ENCODE data around the gene ALDOC. TPM values are rescaled to one million over a fixed set of nuclear protein-coding genes. Genes with fewer than 3 reads are reported as not detected.
"Not testable (repeated sequence)": the region's sequence is repeated elsewhere in the genome, so short reads cannot be mapped to it uniquely, and the experiment has no call there.

The ALDOC gene
- total RNA-seq, 1 experiment from 2014 or later: 6.0 TPM

GRCh38 chr17:28613931-28614381 is 37.3 kb upstream of the ALDOC start, which contains the start of gene RSKR:
Gene RSKR, minus strand, starts transcription at chr17:28614185. Its CDS starts 24 bp downstream, at chr17:28614161.
- Mint-ChIP-seq H3K27me3 (ENCODE audit: insufficient read depth, unreplicated experiment) (no peaks in the 10 kb centered on the region), H3K4me1 (ENCODE audit: insufficient read depth, unreplicated experiment) (no peaks in the 10 kb centered on the region), H3K4me3 (ENCODE audit: unreplicated experiment) (no peak within 1 kb of the TSS), H3K9me3 (ENCODE audit: unreplicated experiment) (no peaks in the 10 kb centered on the region), H3K36me3 (ENCODE audit: insufficient read depth, unreplicated experiment) (peaks cover 67% of the 10 kb centered on the region), H3K27ac (ENCODE audit: low read depth, unreplicated experiment) (no peak within 1 kb of the TSS)
- intact Hi-C loops (cut with micrococcal nuclease): loop anchor here (1.0 kb wide), 1 partner anchor 120 kb away; no protein-coding TSS in a partner anchor
- ChIA-PET CTCF (interaction anchor here (0.6 to 1.1 kb wide), 4 partner anchors 8 to 26 kb away, joined by 3 to 4 read pairs (median 4); no protein-coding TSS in a partner anchor), POLR2A (no interaction called here)
- no peak for DNase-seq (ENCODE audit: unreplicated experiment)
- no peak for TF ChIP-seq CTCF (IDR thresholded peaks at IDR 0.05; ENCODE audit: unreplicated experiment)
- BruUV-seq (replicated peaks): no TSS peak

GRCh38 chr17:28612936-28613872 is 36.5 kb upstream of the ALDOC start:
- H3K9me3 Mint-ChIP-seq (ENCODE audit: unreplicated experiment): no peaks in the 10 kb centered on the region
- no peaks in the 10 kb centered on the region for H3K27me3 Mint-ChIP-seq (ENCODE audit: insufficient read depth, unreplicated experiment)
- peaks cover 65% of the 10 kb centered on the region for H3K36me3 Mint-ChIP-seq (ENCODE audit: insufficient read depth, unreplicated experiment)
- intact Hi-C loops (cut with micrococcal nuclease): loop anchor here (1.0 kb wide), 1 partner anchor 119 kb away; no protein-coding TSS in a partner anchor
- no TSS peak for BruUV-seq (replicated peaks)
- no peaks in the 10 kb centered on the region for H3K4me1 Mint-ChIP-seq (ENCODE audit: insufficient read depth, unreplicated experiment)
- ChIA-PET CTCF (interaction anchor here (0.6 to 2.0 kb wide), 14 partner anchors 8 to 145 kb away, joined by 3 to 10 read pairs (median 4); partner anchors contain the start of gene SPAG5), POLR2A (interaction anchor here (0.8 to 1.0 kb wide), 2 partner anchors 14 to 37 kb away, joined by 3 to 4 read pairs; partner anchors contain the start of gene ALDOC)
- H3K4me3 Mint-ChIP-seq (ENCODE audit: unreplicated experiment): no peak overlapping the region
- TF ChIP-seq CTCF (IDR thresholded peaks at IDR 0.05; ENCODE audit: unreplicated experiment): peak; percentile 45
- H3K27ac Mint-ChIP-seq (ENCODE audit: low read depth, unreplicated experiment): no peak overlapping the region
- peak; percentile 42 for DNase-seq (ENCODE audit: unreplicated experiment)

- POLR2A ChIA-PET: interaction anchor here (0.8 to 1.0 kb wide), 2 partner anchors 13 to 36 kb away, joined by 3 to 4 read pairs; partner anchors contain the start of gene ALDOC
- no peak overlapping the region for H3K4me3 Mint-ChIP-seq (ENCODE audit: unreplicated experiment)
- H3K9me3 Mint-ChIP-seq (ENCODE audit: unreplicated experiment): no peaks in the 10 kb centered on the region
- intact Hi-C loops (cut with micrococcal nuclease): no loop called here
- no peak for DNase-seq (ENCODE audit: unreplicated experiment)
- CTCF ChIA-PET: interaction anchor here (0.6 to 2.0 kb wide), 12 partner anchors 9 to 1007 kb away, joined by 3 to 10 read pairs (median 3); partner anchors contain the start of gene SPAG5
- no peak for TF ChIP-seq CTCF (IDR thresholded peaks at IDR 0.05; ENCODE audit: unreplicated experiment)
- H3K4me1 Mint-ChIP-seq (ENCODE audit: insufficient read depth, unreplicated experiment): no peaks in the 10 kb centered on the region
- H3K36me3 Mint-ChIP-seq (ENCODE audit: insufficient read depth, unreplicated experiment): peaks cover 62% of the 10 kb centered on the region
- H3K27me3 Mint-ChIP-seq (ENCODE audit: insufficient read depth, unreplicated experiment): no peaks in the 10 kb centered on the region
- no TSS peak for BruUV-seq (replicated peaks)
- H3K27ac Mint-ChIP-seq (ENCODE audit: low read depth, unreplicated experiment): no peak overlapping the region
Observed at GRCh38 chr17:28612531-28612930, 35.8 kb upstream of the ALDOC start.

- intact Hi-C loops (cut with micrococcal nuclease): no loop called here
- no peak for DNase-seq (ENCODE audit: unreplicated experiment)
- Mint-ChIP-seq H3K27me3 (ENCODE audit: insufficient read depth, unreplicated experiment) (no peaks in the 10 kb centered on the region), H3K9me3 (ENCODE audit: unreplicated experiment) (no peaks in the 10 kb centered on the region), H3K27ac (ENCODE audit: low read depth, unreplicated experiment) (no peak overlapping the region), H3K36me3 (ENCODE audit: insufficient read depth, unreplicated experiment) (peaks cover 45% of the 10 kb centered on the region), H3K4me3 (ENCODE audit: unreplicated experiment) (no peak overlapping the region), H3K4me1 (ENCODE audit: insufficient read depth, unreplicated experiment) (no peaks in the 10 kb centered on the region)
- CTCF ChIA-PET: interaction anchor here (0.5 to 1.7 kb wide), 6 partner anchors 10 to 61 kb away, joined by 3 to 8 read pairs (median 4); partner anchors contain the start of gene PIGS
- BruUV-seq (replicated peaks): no TSS peak
- TF ChIP-seq CTCF (IDR thresholded peaks at IDR 0.05; ENCODE audit: unreplicated experiment): no peak
- POLR2A ChIA-PET: interaction anchor here (1.2 to 4.5 kb wide), 5 partner anchors 9 to 33 kb away, joined by 3 to 16 read pairs (median 7); partner anchors contain the start of gene SPAG5
Observed at GRCh38 chr17:28610376-28610775, 33.7 kb upstream of the ALDOC start.

GRCh38 chr17:28604031-28604430 is 27.3 kb upstream of the ALDOC start:
- BruUV-seq (replicated peaks); H3K4me3 Mint-ChIP-seq (ENCODE audit: unreplicated experiment); intact Hi-C loops (cut with micrococcal nuclease); POLR2A ChIA-PET; H3K27me3 Mint-ChIP-seq (ENCODE audit: insufficient read depth, unreplicated experiment); DNase-seq (ENCODE audit: unreplicated experiment); H3K27ac Mint-ChIP-seq (ENCODE audit: low read depth, unreplicated experiment); H3K9me3 Mint-ChIP-seq (ENCODE audit: unreplicated experiment); CTCF ChIA-PET; H3K4me1 Mint-ChIP-seq (ENCODE audit: insufficient read depth, unreplicated experiment): not testable (repeated sequence)
- H3K36me3 Mint-ChIP-seq (ENCODE audit: insufficient read depth, unreplicated experiment): peaks cover 20% of the 10 kb centered on the region

All from MCF 10A (cell line).